BLaER1 treated with 17β-estradiol and CSF1 and Interleukin-3, amounts not matched to agents 10 nM and 100 nM (cell line): Measurements from ENCODE around the gene SETD5.

Experiments
- H3K27ac ChIP-seq, 11 experiments: shearing (Covaris generic); formaldehyde crosslinking; 2 replicates each; pipeline ENCODE4 v1.8.1; 2022
- H3K27me3 ChIP-seq, 11 experiments: shearing (Covaris generic); formaldehyde crosslinking; 2 replicates each; pipeline ENCODE4 v1.8.1; 2022
- H3K36me3 ChIP-seq, 11 experiments: shearing (Covaris generic); formaldehyde crosslinking; 2 replicates each; pipeline ENCODE4 v1.8.1; 2022
- H3K4me1 ChIP-seq, 10 experiments: shearing (Covaris generic); formaldehyde crosslinking; 2 replicates each; pipeline ENCODE4 v1.8.1; 2022
- H3K4me2 ChIP-seq, 11 experiments: shearing (Covaris generic); formaldehyde crosslinking; 2 replicates each; pipeline ENCODE4 v1.8.1; 2022
- H3K4me3 ChIP-seq, 10 experiments: shearing (Covaris generic); formaldehyde crosslinking; 2 replicates each; pipeline ENCODE4 v1.8.1; 2022
- H3K9ac ChIP-seq, 11 experiments: shearing (Covaris generic); formaldehyde crosslinking; 2 replicates each; pipeline ENCODE4 v1.8.1; 2022
- H3K9me3 ChIP-seq, 11 experiments: shearing (Covaris generic); formaldehyde crosslinking; replicated peaks in 1 of 11; 2 replicates each; pipeline ENCODE4 v1.8.1; 2022
- H4K20me1 ChIP-seq, 11 experiments: shearing (Covaris generic); formaldehyde crosslinking; 2 replicates each; pipeline ENCODE4 v1.8.1; 2022
- Cebpa-rat ChIP-seq, 11 experiments: shearing (Covaris generic); IDR thresholded peaks; 2 replicates each; pipeline ENCODE4 v1.8.1; 2022

The SETD5 gene

DNA sequence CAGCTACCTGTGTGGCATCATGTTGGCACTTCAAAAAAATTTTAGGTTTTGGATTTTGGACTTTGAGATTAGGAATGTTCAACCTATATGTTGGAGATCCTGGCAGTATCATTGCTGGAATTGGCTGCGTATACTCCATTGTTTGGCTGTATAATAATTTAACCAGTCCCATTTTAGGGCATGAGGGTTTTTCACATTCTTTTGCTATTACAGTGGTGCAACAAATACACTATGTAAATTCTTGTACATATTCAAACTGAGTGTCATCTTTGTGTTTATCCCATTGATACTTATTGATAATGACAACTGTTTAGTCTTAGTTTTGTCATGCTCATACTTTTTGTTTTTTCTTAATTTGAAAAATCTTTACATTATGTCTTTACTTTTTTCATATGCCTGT, 27.9 kb upstream of the SETD5 start:
- peaks cover 12 to 26% (median 19%) of the 10 kb centered on the region in 10 experiments for H3K4me1 ChIP-seq
- no peaks in the 10 kb centered on the region for H3K27me3 ChIP-seq
- peaks cover 91 to 99% (median 97%) of the 10 kb centered on the region in 11 experiments for H3K36me3 ChIP-seq
- no peak for TF ChIP-seq Cebpa-rat (IDR thresholded peaks at IDR 0.05)
- H3K9me3 ChIP-seq: no peaks in the 10 kb centered on the region
- peaks cover 0 to 19% (median 13%) of the 10 kb centered on the region in 11 experiments; a peak in 10 of 22 replicates for H4K20me1 ChIP-seq
- no peak overlapping the region for H3K9ac ChIP-seq
- no peak overlapping the region for H3K4me2 ChIP-seq
- H3K27ac ChIP-seq: no peak overlapping the region
- no peak overlapping the region for H3K4me3 ChIP-seq

DNA sequence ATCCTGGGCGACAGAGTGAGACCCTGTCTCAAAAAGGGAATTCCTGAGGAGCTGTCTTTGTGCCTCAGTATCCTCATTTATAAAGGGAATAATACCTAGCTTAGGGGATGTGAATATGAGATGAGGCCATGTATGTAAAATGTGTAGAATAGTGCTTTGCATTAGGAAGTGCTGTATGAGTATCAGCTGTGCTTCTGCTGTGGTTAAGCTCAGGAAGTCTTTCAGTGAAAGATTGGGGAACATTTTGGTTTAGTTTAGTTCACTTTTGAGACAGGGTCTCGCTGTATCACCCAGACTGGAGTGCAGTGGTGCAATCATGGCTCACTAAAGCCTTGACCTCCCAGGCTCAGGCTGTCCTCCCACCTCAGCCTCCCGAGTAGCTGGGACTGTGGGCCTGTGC, 23.9 kb upstream of the SETD5 start:
- no peaks in the 10 kb centered on the region for H3K27me3 ChIP-seq
- H3K36me3 ChIP-seq: peaks cover 98 to 100% (median 99%) of the 10 kb centered on the region in 11 experiments
- no peak; a peak in 1 of 22 replicates for TF ChIP-seq Cebpa-rat (IDR thresholded peaks at IDR 0.05)
- peaks cover 10 to 15% (median 12%) of the 10 kb centered on the region in 10 experiments for H3K4me1 ChIP-seq
- peak overlapping the region; percentile 5 to 57 (median 38); a peak in 16 of 22 replicates for H3K4me2 ChIP-seq
- H3K27ac ChIP-seq: peak overlapping the region in 3 of 11 experiments; percentile 4 to 30 (median 10); a peak in 4 of 22 replicates
- H3K9me3 ChIP-seq: no peaks in the 10 kb centered on the region
- no peak overlapping the region for H3K4me3 ChIP-seq
- H3K9ac ChIP-seq: peak overlapping the region in 2 of 11 experiments; percentile 13 to 26; a peak in 2 of 22 replicates
- H4K20me1 ChIP-seq: peaks cover 0 to 23% (median 16%) of the 10 kb centered on the region in 11 experiments; a peak in 11 of 22 replicates

GRCh38 chr3:9377981-9378380, 19.4 kb upstream of the SETD5 start:
- Histone ChIP-seq H3K36me3 (peaks cover 80 to 99% (median 89%) of the 10 kb centered on the region in 11 experiments), H3K9ac (no peak overlapping the region), H3K4me1 (peaks cover 9 to 10% (median 10%) of the 10 kb centered on the region in 10 experiments), H3K27me3 (no peaks in the 10 kb centered on the region), H3K4me2 (no peak overlapping the region), H4K20me1 (peaks cover 7 to 40% (median 24%) of the 10 kb centered on the region in 11 experiments; a peak in 12 of 22 replicates), H3K9me3 (no peaks in the 10 kb centered on the region), H3K27ac (no peak overlapping the region), H3K4me3 (no peak overlapping the region)
- TF ChIP-seq Cebpa-rat (IDR thresholded peaks at IDR 0.05): no peak

- no peak overlapping the region for H3K4me2 ChIP-seq
- H3K27me3 ChIP-seq: no peaks in the 10 kb centered on the region
- no peaks in the 10 kb centered on the region for H3K9me3 ChIP-seq
- H3K4me1 ChIP-seq: peaks cover 0 to 8% (median 0%) of the 10 kb centered on the region in 10 experiments; a peak in 6 of 20 replicates
- no peak overlapping the region for H3K4me3 ChIP-seq
- TF ChIP-seq Cebpa-rat (IDR thresholded peaks at IDR 0.05): no peak
- H3K36me3 ChIP-seq: peaks cover 81 to 99% (median 89%) of the 10 kb centered on the region in 11 experiments
- H4K20me1 ChIP-seq: peaks cover 7 to 38% (median 20%) of the 10 kb centered on the region in 11 experiments; a peak in 12 of 22 replicates
- no peak overlapping the region for H3K9ac ChIP-seq
- H3K27ac ChIP-seq: no peak overlapping the region
Observed at GRCh38 chr3:9379327-9379726, 18.1 kb upstream of the SETD5 start.

- TF ChIP-seq Cebpa-rat (IDR thresholded peaks at IDR 0.05): no peak
- no peak overlapping the region for H3K27ac ChIP-seq
- H3K9ac ChIP-seq: no peak overlapping the region
- peaks cover 0 to 15% (median 3%) of the 10 kb centered on the region in 10 experiments; a peak in 9 of 20 replicates for H3K4me1 ChIP-seq
- H3K27me3 ChIP-seq: no peaks in the 10 kb centered on the region
- no peak overlapping the region for H3K4me3 ChIP-seq
- H3K36me3 ChIP-seq: peaks cover 81 to 99% (median 89%) of the 10 kb centered on the region in 11 experiments
- H3K4me2 ChIP-seq: no peak overlapping the region
- H3K9me3 ChIP-seq: no peaks in the 10 kb centered on the region
- H4K20me1 ChIP-seq: peaks cover 7 to 43% (median 26%) of the 10 kb centered on the region in 11 experiments; a peak in 14 of 22 replicates
Observed at GRCh38 chr3:9380014-9380413, 17.4 kb upstream of the SETD5 start.

GRCh38 chr3:9384141-9384828, 13.1 kb upstream of the SETD5 start:
- peaks cover 0 to 48% (median 16%) of the 10 kb centered on the region in 10 experiments; a peak in 11 of 20 replicates for H3K4me1 ChIP-seq
- no peaks in the 10 kb centered on the region for H3K27me3 ChIP-seq
- 0 out of 22 replicates have a peak overlapping the region, but pooled peaks of 1 of the 11 experiments have one; percentile 22 for H3K27ac ChIP-seq
- H3K4me3 ChIP-seq: no peak overlapping the region
- no peak for TF ChIP-seq Cebpa-rat (IDR thresholded peaks at IDR 0.05)
- peak overlapping the region in 2 of 11 experiments; percentile 13 to 34; a peak in 1 of 22 replicates for H3K9ac ChIP-seq
- peaks cover 82 to 98% (median 89%) of the 10 kb centered on the region in 11 experiments for H3K36me3 ChIP-seq
- no peaks in the 10 kb centered on the region for H3K9me3 ChIP-seq
- peak overlapping the region in 4 of 11 experiments; percentile 16 to 64 (median 51); a peak in 7 of 22 replicates for H3K4me2 ChIP-seq
- H4K20me1 ChIP-seq: peaks cover 26 to 78% (median 61%) of the 10 kb centered on the region in 11 experiments; a peak in 19 of 22 replicates

- Histone ChIP-seq H3K9me3 (no peaks in the 10 kb centered on the region), H3K4me3 (no peak overlapping the region), H4K20me1 (peaks cover 29 to 80% (median 68%) of the 10 kb centered on the region in 11 experiments; a peak in 21 of 22 replicates), H3K27ac (0 out of 22 replicates have a peak overlapping the region, but pooled peaks of 1 of the 11 experiments have one; percentile 22), H3K4me2 (peak overlapping the region in 4 of 11 experiments; percentile 16 to 64 (median 51); a peak in 6 of 22 replicates), H3K4me1 (peaks cover 0 to 48% (median 16%) of the 10 kb centered on the region in 10 experiments; a peak in 12 of 20 replicates), H3K36me3 (peaks cover 85 to 98% (median 89%) of the 10 kb centered on the region in 11 experiments), H3K9ac (peak overlapping the region in 1 of 11 experiments; percentile 34; a peak in 1 of 22 replicates), H3K27me3 (no peaks in the 10 kb centered on the region)
- TF ChIP-seq Cebpa-rat (IDR thresholded peaks at IDR 0.05): no peak
Observed at GRCh38 chr3:9385187-9386077, 12.0 kb upstream of the SETD5 start.

DNA sequence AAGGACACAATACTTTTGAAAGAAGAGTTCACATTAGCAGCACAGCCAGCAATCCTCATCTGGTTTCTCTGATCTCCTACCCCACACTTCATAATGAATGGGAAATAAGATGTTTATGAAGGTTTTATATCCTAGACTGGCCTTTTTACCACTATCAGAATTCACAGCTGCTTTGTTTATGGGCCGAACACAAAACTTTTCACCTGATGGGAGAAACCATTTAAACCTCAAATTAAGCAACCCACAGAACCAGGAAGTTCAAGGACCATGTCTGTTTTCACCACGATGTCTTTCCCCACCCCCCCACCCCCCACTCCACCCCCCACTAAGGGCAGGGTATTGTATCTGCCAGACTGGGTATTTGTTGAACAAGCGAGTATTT, 11.3 kb upstream of the SETD5 start:
- Histone ChIP-seq H3K4me1 (peaks cover 0 to 50% (median 16%) of the 10 kb centered on the region in 10 experiments; a peak in 12 of 20 replicates), H3K4me2 (no peak overlapping the region), H3K9ac (no peak overlapping the region), H3K27ac (no peak overlapping the region), H3K9me3 (no peaks in the 10 kb centered on the region), H4K20me1 (peaks cover 36 to 82% (median 71%) of the 10 kb centered on the region in 11 experiments; a peak in 21 of 22 replicates), H3K36me3 (peaks cover 88 to 98% (median 89%) of the 10 kb centered on the region in 11 experiments), H3K4me3 (no peak overlapping the region), H3K27me3 (no peaks in the 10 kb centered on the region)
- TF ChIP-seq Cebpa-rat (IDR thresholded peaks at IDR 0.05): no peak
